Epidermal melanocyte (primary cell): ENCODE measurements around the gene PTPRR.

Source experiments
- DNase-seq: peaks from one replicate; pipeline ENCODE4 v3.0.0; 2011; ENCODE audit warnings: low spot score; ENCODE audit not compliant: insufficient read length

PTPRR gene

GRCh38 chr12:70648191-70648590 is 272.3 kb downstream of the PTPRR start:
- no peak for DNase-seq

GRCh38 chr12:70646850-70647249 is 273.7 kb downstream of the PTPRR start:
- no peak for DNase-seq

GRCh38 chr12:70645494-70646317 is 274.8 kb downstream of the PTPRR start:
- DNase-seq = peak; percentile 50

DNA sequence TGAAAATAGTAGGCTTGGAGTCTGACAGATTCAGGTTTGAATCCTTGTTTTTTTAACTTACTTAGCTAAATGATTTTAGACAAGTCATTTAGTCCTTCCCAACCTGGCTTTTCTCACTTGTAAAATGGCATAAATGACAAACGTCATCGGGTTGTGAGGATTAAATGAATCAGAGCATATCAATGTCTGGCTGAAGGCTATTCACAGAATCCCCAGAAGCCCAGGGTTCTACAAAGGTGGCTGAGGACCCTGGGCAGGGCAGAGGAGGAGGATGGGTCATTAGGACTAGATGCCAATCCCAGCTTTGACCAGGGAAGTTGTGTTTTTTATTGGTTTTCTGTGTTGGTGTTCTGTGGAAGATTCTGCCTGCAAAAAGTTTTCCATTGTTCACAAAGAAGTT is 275.7 kb downstream of the PTPRR start:
- DNase-seq = no peak

DNA sequence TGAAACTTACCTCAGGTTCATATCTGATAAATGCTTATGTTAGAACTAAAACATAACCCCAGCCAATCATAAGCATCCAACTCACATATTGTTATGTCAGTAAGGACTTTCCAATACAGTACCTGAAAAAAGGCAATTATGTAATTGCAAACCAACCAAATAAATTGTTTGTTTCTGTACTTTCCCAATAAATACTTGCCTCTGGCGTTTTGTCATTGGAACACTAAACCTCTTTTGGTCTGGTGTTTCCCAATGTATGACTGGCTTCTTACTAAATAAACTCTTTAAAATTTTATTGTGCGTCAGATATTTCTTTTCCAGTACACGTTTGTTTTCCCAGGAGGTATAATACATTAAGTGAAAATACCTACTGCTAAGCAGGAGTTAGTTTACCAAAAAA is 276.6 kb downstream of the PTPRR start:
- no peak for DNase-seq

- no peak for DNase-seq
Observed at GRCh38 chr12:70641691-70642090, 278.8 kb downstream of the PTPRR start.

DNA sequence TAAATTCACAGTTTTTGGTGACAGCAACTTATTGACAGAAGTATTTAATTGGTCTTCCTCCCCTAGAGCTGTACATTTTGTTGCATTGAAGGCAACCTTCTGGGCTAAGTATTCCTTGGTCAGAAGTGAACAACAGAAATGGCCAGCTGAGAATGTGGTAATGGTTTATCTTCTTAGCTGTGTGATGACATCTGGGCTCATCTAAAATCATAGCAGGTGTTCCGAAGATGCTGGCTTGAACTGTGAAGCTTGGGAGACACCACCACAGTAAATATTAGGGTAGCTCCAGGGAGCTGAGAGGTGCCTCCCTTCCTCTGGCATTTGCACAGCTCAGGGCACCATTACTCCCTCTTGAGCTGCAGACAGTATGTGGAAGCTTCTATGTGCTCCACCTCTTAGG is 279.6 kb downstream of the PTPRR start:
- DNase-seq = no peak

- DNase-seq = no peak
Observed at GRCh38 chr12:70639535-70639934, 281.0 kb downstream of the PTPRR start.

DNA sequence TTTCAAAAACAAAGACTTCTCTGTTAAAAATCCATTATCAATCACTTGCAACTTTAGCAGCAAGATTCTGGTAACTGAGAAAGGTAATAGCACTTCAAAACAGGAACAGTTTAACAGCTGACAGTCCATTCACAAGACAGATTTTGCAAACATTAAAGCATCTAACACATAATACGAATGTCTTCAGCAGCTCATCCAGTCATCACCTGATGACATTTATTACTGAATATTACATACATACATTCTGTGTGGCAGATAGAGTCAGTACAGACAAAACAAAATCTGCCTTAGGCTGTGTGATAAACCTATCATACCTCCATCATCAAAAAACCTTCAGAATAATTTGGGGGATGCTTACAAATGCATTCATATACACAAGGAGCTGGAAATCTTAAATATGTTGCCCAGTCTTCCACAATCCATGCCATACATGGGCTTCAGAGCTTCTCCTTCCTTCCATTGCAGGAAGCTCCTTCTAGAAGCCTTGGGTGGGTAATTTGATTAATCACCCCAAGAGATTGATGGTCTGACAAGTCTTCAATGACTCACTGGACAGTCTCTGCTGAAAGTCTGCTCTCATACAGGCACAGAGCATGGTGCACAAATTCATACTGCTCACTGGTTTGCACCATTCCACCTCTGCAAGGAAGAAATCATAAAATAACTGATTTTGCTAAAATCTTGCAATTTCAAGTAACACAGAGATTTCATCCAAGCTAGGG is 281.7 kb downstream of the PTPRR start:
- no peak for DNase-seq

GRCh38 chr12:70637303-70638085 is 283.0 kb downstream of the PTPRR start, which contains the start of gene PTPRB:
Gene PTPRB (minus strand): TSS chr12:70637429. CDS start chr12:70637395, 34 bp downstream.
- no peak for DNase-seq

GRCh38 chr12:70635755-70636154 is 284.8 kb downstream of the PTPRR start:
- no peak for DNase-seq

DNA sequence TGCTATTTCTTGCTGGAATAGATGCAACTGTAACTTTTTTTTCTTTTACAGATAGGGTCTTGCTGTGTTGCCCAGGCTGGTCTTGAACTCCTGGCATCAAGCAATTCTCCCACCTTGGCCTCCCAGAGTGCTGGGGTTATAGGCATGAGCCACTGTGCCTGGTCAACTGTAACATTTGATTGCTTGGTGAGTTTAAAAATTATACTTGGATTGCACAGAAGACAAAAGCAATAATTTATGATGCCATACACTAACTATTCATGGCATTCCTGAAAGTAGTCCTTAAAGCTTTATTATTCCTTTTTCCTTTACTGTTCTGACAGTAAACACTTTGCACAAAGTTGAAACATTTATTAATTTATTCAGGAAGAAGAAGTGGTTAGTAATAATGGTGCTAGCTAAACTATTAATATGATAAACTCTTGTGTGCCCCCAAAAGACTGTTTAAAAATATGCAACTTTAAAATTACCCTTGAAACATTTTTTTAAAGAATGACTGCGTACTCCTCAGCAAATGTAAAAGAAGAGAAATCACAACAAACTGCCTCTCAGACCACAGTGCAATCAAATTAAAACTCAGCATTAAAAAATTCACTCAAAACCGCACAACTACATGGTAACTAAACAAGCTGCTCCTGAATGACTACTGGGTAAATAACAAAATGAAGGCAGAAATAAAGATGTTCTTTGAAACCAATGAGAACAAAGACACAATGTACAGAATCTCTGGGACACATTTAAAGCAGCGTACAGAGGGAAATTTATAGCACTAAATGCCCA is 291.6 kb downstream of the PTPRR start:
- no peak for DNase-seq

GRCh38 chr12:70627677-70628076 is 292.9 kb downstream of the PTPRR start:
- no peak for DNase-seq

DNA sequence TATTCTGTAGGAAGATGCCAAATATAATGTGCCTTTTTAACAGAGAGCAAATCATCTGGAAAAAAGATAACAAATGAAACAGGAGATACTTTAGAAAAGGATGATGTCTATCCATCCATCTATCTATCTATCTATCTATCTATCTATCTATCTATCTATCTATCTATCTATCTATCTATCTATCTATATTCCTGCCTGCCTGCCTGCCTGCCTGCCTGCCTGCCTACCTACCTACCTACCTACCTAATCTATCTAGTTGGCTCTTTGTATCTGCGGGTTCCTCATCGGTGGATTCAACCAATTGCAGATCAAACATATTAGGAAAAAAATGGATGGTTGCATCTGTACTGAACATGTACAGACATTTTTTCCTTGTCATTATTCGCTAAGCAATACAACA is 294.4 kb downstream of the PTPRR start:
- no peak for DNase-seq

- DNase-seq = no peak
Observed at GRCh38 chr12:70619471-70620152, 300.9 kb downstream of the PTPRR start.

DNA sequence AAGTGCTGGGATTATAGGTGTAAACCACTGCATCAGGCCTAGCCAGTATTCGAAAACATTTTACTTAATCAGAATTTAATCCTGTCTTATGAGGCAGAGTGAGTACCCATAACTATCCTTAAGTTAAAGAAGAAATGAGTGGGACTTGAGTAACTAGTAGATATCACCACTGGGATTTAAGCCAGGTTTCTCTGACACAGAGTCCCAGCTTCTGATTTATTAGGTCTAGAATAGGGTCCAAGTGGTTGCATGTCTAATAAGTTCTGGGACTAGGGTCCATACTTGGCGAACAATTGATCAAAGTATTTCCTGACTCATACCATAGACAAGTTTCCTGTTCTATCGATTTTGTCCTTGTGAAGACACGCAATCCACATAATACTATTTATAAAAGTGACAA is 302.2 kb downstream of the PTPRR start:
- DNase-seq = no peak

DNA sequence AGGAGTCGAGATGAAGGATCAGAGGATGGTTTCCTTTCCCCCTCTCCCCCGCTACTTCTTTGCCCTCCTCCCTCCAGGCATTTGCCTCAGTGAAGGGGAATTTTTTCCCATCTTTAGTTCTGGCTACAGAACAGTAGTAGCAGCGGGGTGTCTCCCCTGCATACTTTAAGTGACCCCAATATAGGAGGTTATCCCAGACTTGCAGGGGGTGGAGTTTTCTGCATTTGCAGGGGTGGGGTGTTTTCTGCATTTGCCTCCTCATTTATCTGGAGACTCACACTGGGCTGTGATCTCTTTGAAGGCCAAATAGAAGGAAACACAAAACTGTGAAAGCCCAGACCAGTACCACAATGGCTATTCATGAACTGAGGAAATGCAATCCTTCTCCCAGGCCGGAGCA is 303.1 kb downstream of the PTPRR start:
- DNase-seq = no peak

DNA sequence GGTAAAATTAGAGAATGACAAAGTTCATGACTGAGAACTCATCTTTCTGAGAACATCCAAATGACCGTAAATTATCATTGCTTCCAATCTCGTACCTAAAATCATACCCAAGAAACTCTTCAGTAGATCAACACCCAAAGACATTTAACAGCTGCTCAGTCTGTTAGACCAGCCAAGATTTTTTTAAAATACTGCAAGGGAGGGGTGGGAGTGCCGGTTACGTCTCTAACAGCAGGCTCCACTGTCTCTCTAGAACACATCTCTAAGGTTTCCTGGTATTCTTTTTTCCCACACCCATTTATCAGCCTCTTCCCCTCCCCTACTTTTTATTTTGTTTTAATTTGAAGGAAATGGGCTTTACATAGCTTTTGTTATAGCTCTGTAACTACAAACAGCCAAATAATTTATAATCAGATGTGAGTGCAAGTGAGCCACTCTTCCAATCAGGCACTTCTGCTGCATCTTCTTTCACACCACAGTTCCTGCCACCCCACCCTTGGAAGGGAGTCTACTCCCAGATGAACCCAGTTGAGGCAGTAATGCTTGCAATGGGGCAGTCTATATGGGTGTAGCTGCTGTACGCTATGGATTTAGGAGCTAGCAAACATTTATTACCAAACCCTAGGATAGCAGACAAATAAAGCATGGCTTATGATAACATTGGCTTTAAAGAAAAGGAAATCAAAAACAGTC is 305.2 kb downstream of the PTPRR start:
- DNase-seq = no peak

- peak; percentile 30 for DNase-seq
Observed at GRCh38 chr12:70609739-70610491, 310.6 kb downstream of the PTPRR start.
